AML-193 (cell line): ENCODE data around the gene RAB6B.

ENCODE experiments used
- DNase-seq, 2 experiments: peaks; one replicate each; lab custom pipeline; 2025; lab: John Stamatoyannopoulos, UW

RAB6B gene

DNA sequence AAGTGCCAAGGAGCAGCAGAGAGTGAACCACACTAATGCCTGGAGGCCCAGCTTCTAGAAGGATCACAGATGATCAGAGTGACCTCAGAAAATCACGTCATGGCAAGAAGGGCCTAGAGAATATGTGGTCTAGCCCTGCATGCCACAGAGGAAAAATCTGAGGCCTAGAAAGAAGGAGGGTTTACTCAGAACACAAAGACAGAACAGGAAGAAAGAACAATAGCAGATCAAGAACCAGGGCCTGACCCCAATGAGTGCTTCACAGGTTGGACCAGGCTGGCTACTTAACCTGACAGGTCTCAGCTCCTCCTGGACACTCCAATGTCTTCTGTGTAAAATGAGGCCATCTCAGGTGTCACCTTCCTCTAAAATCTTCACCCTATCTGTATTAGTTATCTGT, 14.2 kb downstream of the RAB6B start:
- DNase-seq = no peak

GRCh38 chr3:133880886-133881455, 14.7 kb downstream of the RAB6B start:
- no peak for DNase-seq

DNA sequence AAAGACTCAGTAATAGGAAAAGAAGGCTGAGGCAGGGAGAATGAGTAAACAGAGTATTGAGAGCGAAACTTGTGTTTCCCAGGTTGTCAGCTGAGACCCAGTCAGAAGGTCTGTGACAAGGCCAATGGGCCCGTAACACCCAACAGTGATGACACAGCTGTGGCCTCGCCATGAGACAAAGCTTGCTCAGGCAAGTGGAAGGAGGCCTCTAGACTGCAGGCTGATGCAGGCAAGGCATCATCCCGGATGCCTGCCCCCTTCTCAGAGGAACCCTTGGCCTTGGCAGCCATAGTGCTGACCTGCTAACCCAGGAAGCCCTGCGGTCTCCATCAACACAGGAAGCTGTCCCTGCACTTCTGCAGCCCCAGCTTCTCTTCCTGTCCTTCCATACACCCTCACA, 15.4 kb downstream of the RAB6B start:
- DNase-seq = no peak

GRCh38 chr3:133878518-133878917, 17.2 kb downstream of the RAB6B start:
- no peak for DNase-seq

- DNase-seq = no peak
Observed at GRCh38 chr3:133877221-133877620, 18.5 kb downstream of the RAB6B start.

DNA sequence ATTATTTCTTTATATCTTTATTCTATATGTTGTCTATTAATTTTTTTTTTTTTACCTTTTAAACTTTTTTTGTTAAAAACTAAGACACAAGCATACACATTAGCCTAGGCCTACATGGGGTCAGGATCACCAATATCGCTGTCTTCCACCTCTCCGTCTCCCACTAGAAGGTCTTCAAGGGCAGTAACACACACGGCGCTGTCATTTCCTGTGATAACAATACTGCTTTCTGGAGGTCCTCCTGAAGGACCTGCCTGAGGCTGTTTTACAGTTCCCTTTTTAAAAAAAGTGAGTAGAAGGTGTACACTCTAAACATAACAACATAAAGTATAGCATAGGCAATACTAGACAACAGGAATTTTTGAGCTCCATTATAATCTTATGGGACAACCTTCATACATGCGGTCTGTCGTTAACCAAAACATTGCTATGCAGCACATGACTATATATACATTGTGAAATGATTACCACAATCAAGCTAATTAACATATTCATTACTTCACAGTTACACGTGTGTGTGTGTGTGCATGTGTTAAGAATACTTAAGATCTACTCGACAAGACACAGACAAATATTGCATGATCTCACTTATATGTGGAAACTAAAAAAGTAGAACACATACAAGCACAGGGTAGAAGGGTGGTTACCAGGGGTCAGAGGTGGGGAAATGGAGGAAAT, 20.8 kb downstream of the RAB6B start:
- no peak for DNase-seq

DNA sequence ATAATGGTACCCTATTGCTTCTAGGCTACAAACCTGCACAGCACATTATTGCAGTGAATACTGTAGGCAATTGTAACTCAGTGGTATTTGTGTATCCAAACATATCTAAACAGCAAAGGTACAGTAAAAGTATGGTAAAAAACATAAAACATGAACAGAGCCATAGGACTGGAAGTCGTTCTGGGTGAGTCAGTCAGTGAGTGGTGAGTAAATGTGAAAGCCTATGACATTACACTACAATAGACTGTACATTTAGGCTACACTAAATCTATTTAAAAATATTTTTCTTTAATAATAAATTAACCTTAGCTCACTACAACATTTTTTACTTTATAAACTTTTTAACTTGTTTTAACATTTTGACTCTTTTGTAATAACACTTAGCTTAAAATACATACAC, 21.3 kb downstream of the RAB6B start:
- DNase-seq = no peak

GRCh38 chr3:133872781-133873180, 22.9 kb downstream of the RAB6B start:
- DNase-seq = no peak

- DNase-seq = no peak
Observed at GRCh38 chr3:133872161-133872560, 23.5 kb downstream of the RAB6B start.

- no peak for DNase-seq
Observed at GRCh38 chr3:133871368-133872090, 24.2 kb downstream of the RAB6B start.

GRCh38 chr3:133870822-133871221, 24.9 kb downstream of the RAB6B start:
- no peak for DNase-seq

DNA sequence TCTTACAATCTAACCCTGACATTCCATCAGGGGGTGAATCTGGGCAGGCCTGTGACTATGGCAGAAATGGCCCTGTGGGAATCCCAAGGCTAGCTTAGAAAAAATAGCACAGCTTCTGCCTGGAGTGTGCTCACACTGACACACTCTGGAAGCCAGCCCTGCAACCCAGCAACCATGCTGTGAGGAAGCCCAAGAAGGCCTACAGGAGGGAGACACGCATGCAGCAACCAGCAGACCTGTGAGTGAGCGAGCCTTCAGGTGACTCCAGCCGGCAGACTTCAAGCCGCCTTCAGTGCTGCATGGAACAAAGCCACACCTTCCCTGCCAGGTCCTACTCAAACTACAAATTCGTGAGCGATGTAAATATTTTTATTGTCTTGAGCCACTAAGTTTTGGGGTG, 26.1 kb downstream of the RAB6B start:
- DNase-seq = no peak

DNA sequence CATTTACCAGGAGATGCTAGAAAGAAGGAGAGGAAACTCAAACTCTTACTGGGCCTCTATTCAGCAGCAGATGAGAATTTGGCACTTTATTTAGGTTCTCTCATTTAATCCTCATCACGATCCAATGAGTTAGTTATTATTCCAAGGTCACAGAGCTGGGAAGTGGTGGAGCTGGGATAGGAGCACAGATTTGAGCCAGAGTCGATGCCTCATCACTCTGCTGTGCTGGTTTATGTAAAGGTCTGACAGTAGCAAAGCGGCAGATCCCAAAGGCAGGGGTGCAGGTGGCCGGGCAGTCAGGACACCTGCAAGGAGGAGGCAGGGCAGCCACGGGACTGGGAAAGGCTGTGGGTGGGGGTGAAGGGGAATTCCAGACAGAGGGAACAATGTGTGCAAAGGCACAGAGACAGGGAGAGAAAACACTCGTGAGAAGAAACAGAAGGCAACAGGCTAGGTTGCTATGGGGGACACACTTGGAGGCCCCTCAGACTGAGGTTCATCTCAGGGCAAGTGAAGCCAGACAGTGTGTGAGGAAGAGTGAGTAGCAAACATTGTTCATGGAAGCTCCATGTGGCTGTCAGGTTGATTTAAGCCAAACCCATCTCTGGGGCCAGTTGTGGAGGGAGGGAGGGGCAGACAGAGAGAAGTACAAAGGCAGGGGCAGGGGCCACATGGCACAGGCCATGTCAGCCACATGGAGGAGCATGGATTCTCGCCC, 26.8 kb downstream of the RAB6B start:
- DNase-seq = no peak

GRCh38 chr3:133868186-133868585, 27.5 kb downstream of the RAB6B start:
- no peak for DNase-seq

DNA sequence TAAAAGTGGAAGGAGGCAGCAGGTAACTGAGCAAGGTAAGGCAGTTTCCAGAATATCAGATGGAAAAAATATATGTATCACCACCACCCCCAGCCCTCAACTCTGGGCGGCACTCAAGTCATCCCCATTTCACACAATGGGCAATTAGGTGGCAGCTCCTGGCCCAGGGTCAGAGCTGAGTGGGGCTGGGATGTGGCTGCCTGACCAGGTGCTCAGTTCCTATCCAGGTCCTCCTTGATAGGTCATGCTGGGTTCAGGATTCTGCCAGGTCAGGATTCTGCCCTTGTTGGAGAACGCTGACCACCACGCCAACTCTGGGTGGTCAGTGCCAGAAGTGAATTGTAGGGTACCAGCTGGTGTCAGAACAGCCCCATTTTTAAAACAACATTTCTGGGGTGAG, 29.5 kb downstream of the RAB6B start:
- DNase-seq = no peak

DNA sequence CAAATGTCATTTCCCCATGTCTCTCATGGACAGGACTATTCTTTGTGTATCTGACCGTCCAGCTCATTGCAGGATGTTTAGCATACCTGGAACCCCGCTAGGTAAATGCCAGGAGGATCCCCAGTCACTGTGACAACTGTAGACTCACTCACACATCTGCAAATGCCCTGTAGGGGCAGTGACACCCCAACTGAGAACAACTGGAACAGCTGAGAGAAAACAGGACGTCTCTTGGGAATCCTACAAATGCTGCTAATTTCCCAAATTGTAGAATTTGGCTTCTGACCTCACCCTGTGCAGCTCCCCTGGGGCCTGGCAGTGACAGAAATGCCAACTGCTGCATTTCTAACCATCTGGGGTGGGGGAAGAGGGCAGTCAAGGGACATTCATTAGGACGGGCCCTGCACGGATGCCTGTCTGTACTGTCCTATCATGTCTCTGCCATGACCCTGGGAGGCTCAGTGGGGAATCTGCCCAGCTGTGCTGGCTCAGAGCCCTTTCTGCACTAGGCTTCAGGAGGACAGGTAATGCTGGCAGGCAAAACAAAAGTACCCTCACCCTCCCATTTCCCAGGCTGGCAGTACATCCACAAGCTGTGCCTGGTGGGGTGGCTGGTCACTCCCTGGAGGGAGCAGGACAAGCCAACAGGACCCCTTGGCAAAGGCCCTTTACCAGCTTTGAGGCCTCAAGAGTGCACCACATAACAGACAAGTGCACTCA, 30.4 kb downstream of the RAB6B start:
- no peak for DNase-seq

DNA sequence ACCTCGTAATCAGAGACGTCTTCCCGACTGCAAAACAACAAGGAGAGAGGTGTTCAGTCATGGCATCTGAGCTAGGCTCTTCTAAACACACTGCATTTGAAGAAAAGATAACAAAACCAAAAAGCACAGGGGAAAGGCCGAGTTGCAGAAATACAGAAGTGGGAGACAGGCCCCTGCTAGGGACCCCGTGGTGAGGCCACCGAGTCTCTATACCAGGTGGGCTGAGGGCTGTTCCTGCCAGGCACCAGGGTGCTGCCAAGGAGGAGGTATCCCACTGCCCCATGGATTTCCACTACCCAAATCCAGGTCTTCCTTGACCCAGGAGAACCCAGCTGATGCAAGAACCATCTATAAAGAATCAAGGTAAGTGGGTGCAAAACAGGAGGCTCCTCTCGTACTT, 31.1 kb downstream of the RAB6B start:
- DNase-seq = no peak

GRCh38 chr3:133863911-133864310, 31.8 kb downstream of the RAB6B start:
- no peak for DNase-seq

DNA sequence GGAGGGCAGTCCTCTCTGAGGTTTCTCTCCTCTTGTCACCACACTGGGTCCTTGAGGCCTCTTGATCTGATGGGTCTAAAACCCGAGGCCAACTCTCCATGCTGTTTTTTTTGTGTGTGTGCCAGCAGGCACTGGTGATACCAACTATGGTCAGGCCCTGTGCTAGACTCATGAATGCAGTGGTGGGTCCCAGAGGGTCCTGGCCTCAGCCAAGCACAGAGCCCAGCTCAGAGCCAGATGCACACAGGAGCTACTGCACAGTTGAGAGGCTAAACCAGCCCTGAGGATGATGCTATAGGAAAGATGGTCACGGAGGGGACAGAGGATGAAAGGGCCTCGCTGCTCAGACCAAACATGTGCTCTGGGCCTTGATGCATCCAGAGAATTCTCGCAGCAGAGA, 33.5 kb downstream of the RAB6B start:
- no peak for DNase-seq

GRCh38 chr3:133860519-133860918, 35.2 kb downstream of the RAB6B start:
- no peak for DNase-seq

DNA sequence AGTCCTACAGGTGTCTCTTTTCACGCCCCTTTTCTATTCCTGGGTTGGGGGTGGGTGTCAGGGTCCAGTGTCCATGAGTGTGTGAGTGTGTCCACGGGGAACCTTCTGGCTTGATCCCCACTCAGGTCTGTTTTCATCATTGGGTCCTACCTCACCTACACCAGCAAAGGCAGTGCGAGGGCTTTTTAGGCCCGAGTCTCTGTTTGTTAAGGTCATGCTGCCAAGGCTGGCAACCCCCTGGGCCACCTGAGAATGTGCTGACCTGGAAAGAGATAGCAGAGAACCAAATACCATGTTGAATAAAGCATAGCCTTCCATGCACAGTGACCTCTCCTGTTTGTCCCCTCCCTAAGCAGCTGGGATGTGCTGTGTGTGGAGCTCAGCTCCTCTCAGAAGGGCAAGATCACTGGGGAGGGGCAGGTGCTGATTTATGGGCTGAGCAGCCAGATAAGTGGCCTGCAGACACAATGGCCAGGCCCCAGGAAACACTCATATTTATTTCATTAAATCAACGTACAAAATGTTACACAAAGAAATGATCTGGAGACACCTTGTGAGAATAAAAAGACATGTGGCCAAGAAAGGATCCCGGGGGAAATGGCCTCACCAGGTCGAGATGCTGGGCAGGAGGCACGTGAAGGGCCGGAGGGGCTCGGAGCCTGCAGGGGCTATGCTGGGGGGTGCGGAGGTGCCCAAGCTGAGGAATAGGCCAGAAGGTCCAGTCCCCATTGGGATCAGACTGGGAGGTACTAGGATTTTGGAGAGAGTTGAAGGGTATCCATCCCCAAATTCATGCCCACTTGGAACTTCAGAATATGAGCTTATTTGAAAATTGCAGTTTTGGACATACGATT, 36.1 kb downstream of the RAB6B start:
- DNase-seq = no peak
